GM18505 (cell line): ENCODE measurements around the gene SIGLEC6.
A peak's percentile ranks its signal among the peaks of the same experiment; 100 is the strongest.

Experiments used
- ATAC-seq: cut with Tn5 transposase; IDR thresholded peaks from one replicate; pipeline ENCODE4 v1.9.1; 2021; ENCODE audit not compliant: unreplicated experiment
- POLR2A ChIP-seq: IDR thresholded peaks from 4 replicates; pipeline ENCODE4 v1.6.1; 2011; ENCODE audit warnings: borderline replicate concordance; ENCODE audit not compliant: insufficient read depth, insufficient read length; ENCODE audit errors: extremely low read depth

Gene SIGLEC6

DNA sequence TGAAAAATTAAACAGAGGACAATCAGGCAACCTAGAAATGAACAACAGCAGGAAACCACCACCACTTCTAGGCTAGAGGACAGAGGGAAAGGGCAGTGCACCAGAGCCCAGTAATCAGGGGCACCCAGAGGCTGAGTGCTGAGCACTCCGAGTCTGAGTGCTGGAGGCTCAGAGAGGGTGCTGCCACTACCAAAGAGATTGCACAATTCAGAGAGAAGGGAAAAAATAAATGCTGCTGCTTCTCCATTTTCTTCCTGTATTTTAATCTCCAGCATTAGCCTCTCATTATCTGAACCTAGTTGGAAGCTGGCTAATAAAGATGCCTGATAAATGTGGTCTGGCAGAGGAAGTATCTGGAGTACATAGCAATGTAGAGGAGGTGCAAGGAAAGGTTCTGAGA lies 27.8 kb upstream of the SIGLEC6 start:
- TF ChIP-seq POLR2A, result no peak
- ATAC-seq, result no peak

DNA sequence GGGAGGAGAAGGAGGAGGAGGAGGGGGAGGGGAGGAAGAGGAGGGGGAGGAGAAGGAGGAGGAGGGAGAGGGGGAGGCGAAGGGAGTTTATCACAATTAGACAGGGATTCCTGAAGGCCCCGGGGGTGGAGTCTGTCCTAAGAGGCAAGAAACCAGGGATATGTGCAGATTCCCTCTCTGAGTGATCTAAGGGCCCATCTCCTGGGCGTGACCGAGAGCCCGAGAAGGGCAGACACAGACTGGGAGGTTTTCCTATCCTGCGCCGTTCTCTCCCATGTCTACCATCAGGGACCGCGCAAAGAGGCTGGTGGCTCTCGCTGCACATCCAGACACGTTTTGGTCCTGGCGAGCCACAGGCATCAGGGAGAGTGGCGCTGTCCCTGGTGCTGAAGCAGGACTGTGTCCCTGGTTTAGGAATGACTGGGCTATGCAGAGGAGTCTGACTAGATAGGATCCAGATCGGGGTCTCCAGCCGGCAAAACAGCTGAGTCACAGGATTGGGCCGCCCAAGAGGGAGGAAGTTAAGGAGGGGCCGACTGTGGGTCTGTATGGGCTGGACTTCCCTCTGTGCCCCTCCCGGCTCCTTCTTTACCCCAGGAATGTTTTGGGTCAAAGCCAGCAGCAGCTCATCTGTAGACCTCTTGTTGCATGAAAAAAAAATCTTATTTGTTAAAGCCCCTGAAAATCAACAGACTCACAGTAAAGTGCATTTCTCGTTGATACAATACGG lies 21.7 kb upstream of the SIGLEC6 start:
- TF ChIP-seq POLR2A, result no peak
- no peak for ATAC-seq

- TF ChIP-seq POLR2A, result no peak
- no peak for ATAC-seq
Measured at GRCh38 chr19:51552608-51552995, 21.1 kb upstream of the SIGLEC6 start.

GRCh38 chr19:51551673-51552432 lies 20.4 kb upstream of the SIGLEC6 start:
- ATAC-seq, result no peak
- no peak for TF ChIP-seq POLR2A

DNA sequence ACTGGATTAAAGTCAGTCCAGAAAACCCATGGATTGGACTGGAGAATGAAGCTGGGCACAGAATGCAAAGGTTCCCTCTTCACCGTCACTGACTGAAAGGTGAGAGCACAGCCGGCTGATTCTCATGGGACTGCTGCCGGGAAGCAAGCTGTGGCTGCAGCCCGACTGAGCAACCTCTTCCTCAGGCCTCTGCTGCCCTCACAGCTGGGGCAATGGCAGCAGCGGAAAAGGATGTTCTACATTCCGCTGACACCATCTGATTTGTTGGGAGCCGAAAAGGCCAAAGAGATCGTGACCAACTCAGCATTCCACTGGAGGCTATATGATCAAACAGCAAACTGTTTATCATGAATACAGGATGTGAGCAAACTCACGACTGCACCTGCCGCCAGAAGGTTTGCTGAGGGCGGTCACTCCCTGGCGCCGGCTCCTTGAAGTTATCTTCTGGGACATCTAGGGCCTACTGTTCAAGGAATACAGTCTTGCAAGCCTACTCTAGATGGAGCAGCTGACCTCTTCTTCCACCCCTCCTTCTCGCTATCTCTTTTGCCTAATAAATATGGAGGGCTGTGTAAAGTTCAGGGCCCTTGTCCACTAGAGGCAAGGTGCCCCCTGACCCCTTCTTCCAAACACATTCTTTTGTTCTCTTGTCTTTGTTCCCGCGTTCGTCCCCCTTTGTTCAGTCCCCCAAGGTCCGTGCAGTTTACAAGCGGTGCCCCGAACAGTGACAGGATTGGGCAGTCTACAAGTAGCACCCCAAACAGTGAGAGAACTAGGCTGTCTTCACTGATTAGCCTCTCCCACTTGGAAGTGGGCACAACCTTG lies 19.6 kb upstream of the SIGLEC6 start:
- peak; percentile 29 for TF ChIP-seq POLR2A
- no peak for ATAC-seq

GRCh38 chr19:51549533-51550324 lies 18.3 kb upstream of the SIGLEC6 start:
- no peak for ATAC-seq
- no peak for TF ChIP-seq POLR2A

GRCh38 chr19:51548891-51549305 lies 17.4 kb upstream of the SIGLEC6 start:
- ATAC-seq, result no peak
- TF ChIP-seq POLR2A, result no peak

DNA sequence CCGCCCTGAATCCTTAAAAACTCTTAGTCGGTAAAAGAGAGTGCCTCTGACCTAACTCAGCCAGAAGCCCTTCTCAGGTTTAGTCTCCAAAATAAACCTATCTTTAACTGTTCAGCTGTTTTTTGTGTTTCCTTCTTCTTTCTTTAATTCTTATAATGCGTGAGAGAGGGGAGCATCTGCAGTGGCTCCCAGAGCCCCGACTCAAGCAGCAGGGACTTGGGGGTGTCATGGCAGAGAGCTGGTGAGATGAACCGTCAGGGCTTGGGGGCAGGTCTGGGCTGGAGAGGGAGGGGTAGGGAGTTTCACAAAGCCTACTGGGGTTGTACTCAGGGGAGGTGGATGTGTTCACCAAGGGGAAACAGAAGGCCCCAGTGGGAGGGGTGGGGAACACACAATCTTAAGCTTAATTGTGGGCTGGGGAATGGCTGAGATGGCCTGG lies 16.8 kb upstream of the SIGLEC6 start:
- no peak for TF ChIP-seq POLR2A
- no peak for ATAC-seq

- TF ChIP-seq POLR2A, result no peak
- ATAC-seq, result no peak
Measured at GRCh38 chr19:51547397-51548212, 16.1 kb upstream of the SIGLEC6 start.

DNA sequence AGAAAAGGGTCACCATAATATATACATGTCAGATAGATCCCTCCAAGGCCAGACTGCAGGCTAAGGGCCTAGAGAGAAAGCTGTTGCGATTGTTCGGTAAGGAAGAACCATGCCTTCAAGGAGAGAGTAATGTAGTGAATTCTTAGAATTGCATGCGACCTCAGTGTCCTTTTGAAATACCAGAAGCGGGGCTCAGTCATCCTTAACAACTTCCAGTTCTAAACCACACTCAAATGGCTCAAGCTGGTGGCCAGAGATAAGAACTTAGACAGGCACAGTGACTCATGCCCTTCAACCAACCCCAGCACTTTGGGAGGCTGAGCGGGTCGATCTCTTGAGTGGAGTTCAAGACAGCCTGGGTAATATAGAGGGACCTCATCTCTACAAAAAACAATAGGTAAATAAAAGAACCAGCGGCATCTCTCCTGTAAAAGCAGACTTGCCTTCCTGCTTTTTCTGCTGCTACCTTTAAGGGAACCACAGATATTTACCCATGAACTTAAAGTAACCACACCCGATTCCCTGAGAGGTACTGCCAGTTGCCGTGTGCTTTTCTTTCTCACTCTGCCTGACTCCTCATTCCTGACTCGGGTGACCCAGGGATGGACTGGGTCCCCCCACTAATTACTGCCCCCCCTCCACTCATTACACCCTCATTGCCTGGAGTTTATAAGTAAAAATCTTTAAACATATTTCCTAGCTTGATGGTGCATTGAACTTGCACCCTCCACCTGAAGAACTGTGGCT lies 15.4 kb upstream of the SIGLEC6 start:
- TF ChIP-seq POLR2A, result no peak
- no peak for ATAC-seq

DNA sequence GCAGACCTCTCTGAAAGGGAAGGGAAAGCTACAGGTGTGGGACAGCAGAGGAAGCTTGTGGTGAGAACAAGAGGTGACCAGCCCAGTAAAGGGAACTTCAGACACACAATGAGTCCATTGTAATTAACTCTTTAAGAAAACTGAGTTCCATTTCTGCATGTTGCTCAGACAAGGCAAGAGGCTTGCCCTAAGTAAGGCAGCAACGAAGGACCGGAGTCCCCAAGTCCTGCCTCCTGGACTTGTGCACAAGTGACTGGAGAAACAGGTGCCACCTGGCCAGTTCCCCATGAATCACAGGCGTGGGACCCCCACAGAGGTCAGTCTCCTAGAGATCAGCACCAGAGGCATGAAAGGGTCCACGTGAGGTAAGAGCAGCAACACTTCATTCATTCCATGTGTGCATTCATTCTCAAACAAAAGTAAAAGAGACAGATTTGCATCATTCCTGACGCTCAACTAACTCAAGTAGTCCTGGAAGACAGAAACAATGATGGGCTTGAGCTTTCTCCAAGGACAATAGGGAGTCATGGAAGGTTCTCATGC lies 14.7 kb upstream of the SIGLEC6 start:
- TF ChIP-seq POLR2A, result no peak
- ATAC-seq, result no peak

DNA sequence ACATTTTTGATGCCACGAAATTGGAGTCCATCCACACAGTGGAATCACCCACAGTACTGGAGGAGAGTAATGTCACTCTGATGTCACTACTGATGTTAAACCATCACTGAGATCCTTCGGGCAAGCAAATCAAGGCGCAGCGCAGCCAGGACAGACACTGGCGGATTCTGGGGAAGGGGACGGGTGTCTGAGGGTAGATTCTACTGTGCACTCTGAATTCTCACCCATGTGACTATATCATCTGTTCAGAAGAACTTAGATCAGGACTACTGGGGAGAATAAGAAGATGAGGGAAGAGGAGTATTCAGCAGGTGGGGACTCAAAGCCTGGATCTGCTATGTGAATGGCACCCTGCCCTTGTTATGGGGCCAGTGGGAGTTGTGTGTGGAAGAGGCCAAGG lies 12.6 kb upstream of the SIGLEC6 start:
- ATAC-seq, result no peak
- TF ChIP-seq POLR2A, result no peak

DNA sequence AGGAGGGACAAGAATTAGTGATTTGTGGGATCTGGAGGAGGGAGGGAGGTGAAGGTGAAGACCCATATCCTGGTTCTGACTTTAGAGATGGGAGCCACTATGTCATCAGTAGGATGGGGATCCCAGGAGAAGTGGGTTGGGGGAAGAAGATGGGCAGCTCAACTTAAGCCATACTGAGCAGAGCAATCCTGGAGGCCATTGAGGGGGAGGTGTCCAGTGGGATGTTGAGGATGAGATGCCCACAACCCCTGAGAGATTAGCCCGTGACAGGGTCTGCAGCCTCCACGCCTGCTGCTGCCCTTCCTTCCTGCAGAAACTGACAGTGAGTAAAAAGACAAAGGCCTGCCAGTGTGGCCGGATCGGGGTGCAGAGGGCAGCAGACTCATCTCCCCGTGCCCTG lies 11.2 kb upstream of the SIGLEC6 start:
- no peak for ATAC-seq
- no peak for TF ChIP-seq POLR2A
